HEK293 (cell line): Measurements from ENCODE around the gene SAFB.

Experiments
- HOXA7 ChIP-seq: sonication (generic); formaldehyde crosslinking; IDR thresholded peaks from 2 replicates; pipeline ENCODE4 v1.8.1; 2022; ENCODE audit warnings: missing genetic modification reagents, borderline replicate concordance
- HOXD13 ChIP-seq: sonication (generic); formaldehyde crosslinking; IDR thresholded peaks from 2 replicates; pipeline ENCODE4 v1.8.0; 2022; ENCODE audit warnings: missing genetic modification reagents, borderline replicate concordance
- SCRT1 ChIP-seq: fragments of 450-650 bp; formaldehyde crosslinking; IDR thresholded peaks from 2 replicates; pipeline ENCODE4 v1.5.1; 2016; ENCODE audit warnings: missing biosample characterization, missing genetic modification characterization, borderline replicate concordance
- WT1 ChIP-seq: fragments of 450-650 bp; formaldehyde crosslinking; IDR thresholded peaks from 2 replicates; pipeline ENCODE4 v1.5.1; 2016; ENCODE audit warnings: missing biosample characterization, missing genetic modification characterization
- YY2 ChIP-seq: fragments of 450-650 bp; formaldehyde crosslinking; IDR thresholded peaks from 2 replicates; pipeline ENCODE4 v1.5.1; 2016; ENCODE audit warnings: missing biosample characterization, missing genetic modification characterization
- ZNF157 ChIP-seq: fragments of 450-650 bp; formaldehyde crosslinking; IDR thresholded peaks from 2 replicates; pipeline ENCODE4 v1.5.1; 2016; ENCODE audit warnings: missing biosample characterization, missing genetic modification characterization
- ZNF19 ChIP-seq: fragments of 450-650 bp; formaldehyde crosslinking; IDR thresholded peaks from 2 replicates; pipeline ENCODE4; 2016; ENCODE audit warnings: missing biosample characterization, missing genetic modification characterization, low read depth
- ZNF214 ChIP-seq: fragments of 450-650 bp; formaldehyde crosslinking; IDR thresholded peaks from 2 replicates; pipeline ENCODE4 v1.5.1; 2017; ENCODE audit warnings: missing biosample characterization, mild to moderate bottlenecking, missing genetic modification characterization, borderline replicate concordance
- ZNF223 ChIP-seq: fragments of 450-650 bp; formaldehyde crosslinking; IDR thresholded peaks from 2 replicates; pipeline ENCODE4 v1.5.1; 2016; ENCODE audit warnings: missing biosample characterization, missing genetic modification characterization
- ZNF248 ChIP-seq: fragments of 450-650 bp; formaldehyde crosslinking; IDR thresholded peaks from 2 replicates; pipeline ENCODE4 v1.5.1; 2017; ENCODE audit warnings: missing biosample characterization, missing genetic modification characterization
- ZNF341 ChIP-seq: fragments of 450-650 bp; formaldehyde crosslinking; IDR thresholded peaks from 2 replicates; pipeline ENCODE4; 2016; ENCODE audit warnings: low read depth, missing biosample characterization, missing genetic modification characterization
- ZNF544 ChIP-seq: fragments of 450-650 bp; formaldehyde crosslinking; IDR thresholded peaks from 2 replicates; pipeline ENCODE4 v1.5.0; 2017; ENCODE audit warnings: missing biosample characterization, missing genetic modification characterization
- ZNF560 ChIP-seq: fragments of 450-650 bp; formaldehyde crosslinking; IDR thresholded peaks from 2 replicates; pipeline ENCODE4 v1.5.1; 2017; ENCODE audit warnings: missing biosample characterization, missing genetic modification characterization, borderline replicate concordance
- ZNF701 ChIP-seq: fragments of 450-650 bp; formaldehyde crosslinking; IDR thresholded peaks from 2 replicates; pipeline ENCODE4 v1.5.1; 2016; ENCODE audit warnings: missing biosample characterization, missing genetic modification characterization
- ZNF707 ChIP-seq: fragments of 450-650 bp; formaldehyde crosslinking; IDR thresholded peaks from 2 replicates; pipeline ENCODE4 v1.5.1; 2016; ENCODE audit warnings: missing biosample characterization, missing genetic modification characterization
- ZNF791 ChIP-seq: fragments of 450-650 bp; formaldehyde crosslinking; IDR thresholded peaks from 2 replicates; pipeline ENCODE4 v1.5.1; 2016; ENCODE audit warnings: missing biosample characterization, missing genetic modification characterization
- TF ChIP-seq, protein P1 (sequence below): fragments of 450-650 bp; IDR thresholded peaks from 2 replicates; pipeline ENCODE4 v1.5.1; 2018; ENCODE audit warnings: missing biosample characterization, mild to moderate bottlenecking, missing genetic modification characterization
- TF ChIP-seq, protein P2 (sequence below): fragments of 450-650 bp; formaldehyde crosslinking; IDR thresholded peaks from 2 replicates; pipeline ENCODE4 v1.5.1; 2016; ENCODE audit warnings: missing biosample characterization, missing genetic modification characterization
- TF ChIP-seq, protein P3 (sequence below): fragments of 450-650 bp; formaldehyde crosslinking; IDR thresholded peaks from 2 replicates; pipeline ENCODE4 v1.5.1; 2016; ENCODE audit warnings: missing biosample characterization, missing genetic modification characterization, borderline replicate concordance
- TF ChIP-seq, protein P4 (sequence below): fragments of 450-650 bp; formaldehyde crosslinking; IDR thresholded peaks from 2 replicates; pipeline ENCODE4 v1.5.1; 2016; ENCODE audit warnings: missing biosample characterization, missing genetic modification characterization
- TF ChIP-seq, protein P5 (sequence below): fragments of 450-650 bp; formaldehyde crosslinking; IDR thresholded peaks from 2 replicates; pipeline ENCODE4 v1.5.1; 2017; ENCODE audit warnings: missing biosample characterization, missing genetic modification characterization
- TF ChIP-seq, protein P6 (sequence below): fragments of 450-650 bp; formaldehyde crosslinking; IDR thresholded peaks from 2 replicates; pipeline ENCODE4 v1.5.1; 2016; ENCODE audit warnings: missing biosample characterization, missing genetic modification characterization

The SAFB gene

DNA sequence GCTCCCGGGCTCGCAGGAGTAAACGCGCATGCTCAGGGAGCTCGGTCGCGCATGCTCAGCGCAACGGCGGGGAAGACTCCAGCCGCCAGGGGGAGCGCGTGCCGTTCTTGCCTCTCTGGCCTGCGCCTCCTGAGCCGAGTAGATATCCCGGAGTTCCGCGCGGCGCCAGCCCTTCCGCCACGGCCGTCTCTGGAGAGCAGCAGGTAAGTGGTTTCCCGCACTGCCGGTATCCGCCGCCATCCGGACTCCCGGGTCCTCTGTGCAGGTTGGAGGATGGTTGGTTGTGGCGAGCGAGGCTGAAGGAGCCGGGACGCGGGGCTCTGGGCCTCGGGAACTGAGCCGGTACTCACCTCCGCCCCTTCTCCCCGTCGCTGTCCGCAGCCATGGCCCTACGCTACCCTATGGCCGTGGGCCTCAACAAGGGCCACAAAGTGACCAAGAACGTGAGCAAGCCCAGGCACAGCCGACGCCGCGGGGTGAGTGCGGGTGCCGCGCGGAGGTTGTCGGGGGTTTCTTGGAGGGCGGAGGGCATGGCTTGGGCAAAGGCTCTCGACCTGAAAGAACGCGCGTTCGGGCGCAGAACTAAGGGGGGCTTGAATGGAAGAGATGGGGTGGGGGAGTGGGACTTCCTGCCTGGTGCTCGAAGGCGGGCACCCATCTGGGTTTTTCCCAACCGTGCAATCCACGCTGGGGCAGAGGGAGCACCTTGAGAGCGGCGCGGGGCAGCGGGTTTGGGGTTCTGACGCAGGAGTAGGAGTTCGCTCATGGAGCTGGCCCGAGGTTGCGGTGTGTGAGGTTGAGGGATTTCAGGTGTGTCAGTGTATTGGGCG lies 67.5 kb downstream of the SAFB start, which contains the start of gene RPL36 (continued):
- TF ChIP-seq, protein P1, sequence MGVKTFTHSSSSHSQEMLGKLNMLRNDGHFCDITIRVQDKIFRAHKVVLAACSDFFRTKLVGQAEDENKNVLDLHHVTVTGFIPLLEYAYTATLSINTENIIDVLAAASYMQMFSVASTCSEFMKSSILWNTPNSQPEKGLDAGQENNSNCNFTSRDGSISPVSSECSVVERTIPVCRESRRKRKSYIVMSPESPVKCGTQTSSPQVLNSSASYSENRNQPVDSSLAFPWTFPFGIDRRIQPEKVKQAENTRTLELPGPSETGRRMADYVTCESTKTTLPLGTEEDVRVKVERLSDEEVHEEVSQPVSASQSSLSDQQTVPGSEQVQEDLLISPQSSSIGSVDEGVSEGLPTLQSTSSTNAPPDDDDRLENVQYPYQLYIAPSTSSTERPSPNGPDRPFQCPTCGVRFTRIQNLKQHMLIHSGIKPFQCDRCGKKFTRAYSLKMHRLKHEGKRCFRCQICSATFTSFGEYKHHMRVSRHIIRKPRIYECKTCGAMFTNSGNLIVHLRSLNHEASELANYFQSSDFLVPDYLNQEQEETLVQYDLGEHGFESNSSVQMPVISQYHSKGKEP: 0 out of 2 replicates have a peak, but pooled peaks have one; percentile 16
- TF ChIP-seq HOXA7: no peak
- no peak for TF ChIP-seq ZNF19 (tag by site-specific recombination)
- no peak for TF ChIP-seq HOXD13 (CRISPR knock-in tag)
- TF ChIP-seq, protein P2, sequence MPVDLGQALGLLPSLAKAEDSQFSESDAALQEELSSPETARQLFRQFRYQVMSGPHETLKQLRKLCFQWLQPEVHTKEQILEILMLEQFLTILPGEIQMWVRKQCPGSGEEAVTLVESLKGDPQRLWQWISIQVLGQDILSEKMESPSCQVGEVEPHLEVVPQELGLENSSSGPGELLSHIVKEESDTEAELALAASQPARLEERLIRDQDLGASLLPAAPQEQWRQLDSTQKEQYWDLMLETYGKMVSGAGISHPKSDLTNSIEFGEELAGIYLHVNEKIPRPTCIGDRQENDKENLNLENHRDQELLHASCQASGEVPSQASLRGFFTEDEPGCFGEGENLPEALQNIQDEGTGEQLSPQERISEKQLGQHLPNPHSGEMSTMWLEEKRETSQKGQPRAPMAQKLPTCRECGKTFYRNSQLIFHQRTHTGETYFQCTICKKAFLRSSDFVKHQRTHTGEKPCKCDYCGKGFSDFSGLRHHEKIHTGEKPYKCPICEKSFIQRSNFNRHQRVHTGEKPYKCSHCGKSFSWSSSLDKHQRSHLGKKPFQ (tag by site-specific recombination): 0 out of 2 replicates have a peak, but pooled peaks have one; percentile 36
- no peak for TF ChIP-seq ZNF544 (tag by site-specific recombination)
- TF ChIP-seq, protein P3, sequence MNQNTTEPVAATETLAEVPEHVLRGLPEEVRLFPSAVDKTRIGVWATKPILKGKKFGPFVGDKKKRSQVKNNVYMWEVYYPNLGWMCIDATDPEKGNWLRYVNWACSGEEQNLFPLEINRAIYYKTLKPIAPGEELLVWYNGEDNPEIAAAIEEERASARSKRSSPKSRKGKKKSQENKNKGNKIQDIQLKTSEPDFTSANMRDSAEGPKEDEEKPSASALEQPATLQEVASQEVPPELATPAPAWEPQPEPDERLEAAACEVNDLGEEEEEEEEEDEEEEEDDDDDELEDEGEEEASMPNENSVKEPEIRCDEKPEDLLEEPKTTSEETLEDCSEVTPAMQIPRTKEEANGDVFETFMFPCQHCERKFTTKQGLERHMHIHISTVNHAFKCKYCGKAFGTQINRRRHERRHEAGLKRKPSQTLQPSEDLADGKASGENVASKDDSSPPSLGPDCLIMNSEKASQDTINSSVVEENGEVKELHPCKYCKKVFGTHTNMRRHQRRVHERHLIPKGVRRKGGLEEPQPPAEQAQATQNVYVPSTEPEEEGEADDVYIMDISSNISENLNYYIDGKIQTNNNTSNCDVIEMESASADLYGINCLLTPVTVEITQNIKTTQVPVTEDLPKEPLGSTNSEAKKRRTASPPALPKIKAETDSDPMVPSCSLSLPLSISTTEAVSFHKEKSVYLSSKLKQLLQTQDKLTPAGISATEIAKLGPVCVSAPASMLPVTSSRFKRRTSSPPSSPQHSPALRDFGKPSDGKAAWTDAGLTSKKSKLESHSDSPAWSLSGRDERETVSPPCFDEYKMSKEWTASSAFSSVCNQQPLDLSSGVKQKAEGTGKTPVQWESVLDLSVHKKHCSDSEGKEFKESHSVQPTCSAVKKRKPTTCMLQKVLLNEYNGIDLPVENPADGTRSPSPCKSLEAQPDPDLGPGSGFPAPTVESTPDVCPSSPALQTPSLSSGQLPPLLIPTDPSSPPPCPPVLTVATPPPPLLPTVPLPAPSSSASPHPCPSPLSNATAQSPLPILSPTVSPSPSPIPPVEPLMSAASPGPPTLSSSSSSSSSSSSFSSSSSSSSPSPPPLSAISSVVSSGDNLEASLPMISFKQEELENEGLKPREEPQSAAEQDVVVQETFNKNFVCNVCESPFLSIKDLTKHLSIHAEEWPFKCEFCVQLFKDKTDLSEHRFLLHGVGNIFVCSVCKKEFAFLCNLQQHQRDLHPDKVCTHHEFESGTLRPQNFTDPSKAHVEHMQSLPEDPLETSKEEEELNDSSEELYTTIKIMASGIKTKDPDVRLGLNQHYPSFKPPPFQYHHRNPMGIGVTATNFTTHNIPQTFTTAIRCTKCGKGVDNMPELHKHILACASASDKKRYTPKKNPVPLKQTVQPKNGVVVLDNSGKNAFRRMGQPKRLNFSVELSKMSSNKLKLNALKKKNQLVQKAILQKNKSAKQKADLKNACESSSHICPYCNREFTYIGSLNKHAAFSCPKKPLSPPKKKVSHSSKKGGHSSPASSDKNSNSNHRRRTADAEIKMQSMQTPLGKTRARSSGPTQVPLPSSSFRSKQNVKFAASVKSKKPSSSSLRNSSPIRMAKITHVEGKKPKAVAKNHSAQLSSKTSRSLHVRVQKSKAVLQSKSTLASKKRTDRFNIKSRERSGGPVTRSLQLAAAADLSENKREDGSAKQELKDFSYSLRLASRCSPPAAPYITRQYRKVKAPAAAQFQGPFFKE (tag by site-specific recombination): 0 out of 2 replicates have a peak, but pooled peaks have one; percentile 78
- TF ChIP-seq, protein P4, sequence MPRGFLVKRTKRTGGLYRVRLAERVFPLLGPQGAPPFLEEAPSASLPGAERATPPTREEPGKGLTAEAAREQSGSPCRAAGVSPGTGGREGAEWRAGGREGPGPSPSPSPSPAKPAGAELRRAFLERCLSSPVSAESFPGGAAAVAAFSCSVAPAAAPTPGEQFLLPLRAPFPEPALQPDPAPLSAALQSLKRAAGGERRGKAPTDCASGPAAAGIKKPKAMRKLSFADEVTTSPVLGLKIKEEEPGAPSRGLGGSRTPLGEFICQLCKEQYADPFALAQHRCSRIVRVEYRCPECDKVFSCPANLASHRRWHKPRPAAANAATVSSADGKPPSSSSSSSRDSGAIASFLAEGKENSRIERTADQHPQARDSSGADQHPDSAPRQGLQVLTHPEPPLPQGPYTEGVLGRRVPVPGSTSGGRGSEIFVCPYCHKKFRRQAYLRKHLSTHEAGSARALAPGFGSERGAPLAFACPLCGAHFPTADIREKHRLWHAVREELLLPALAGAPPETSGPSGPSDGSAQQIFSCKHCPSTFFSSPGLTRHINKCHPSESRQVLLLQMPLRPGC (tag by site-specific recombination): peak; percentile 63; the same call in 1 of the 2 replicates
- TF ChIP-seq WT1 (tag by site-specific recombination): no peak
- no peak for TF ChIP-seq ZNF157 (tag by site-specific recombination)
- peak; percentile 58 for TF ChIP-seq ZNF341
- TF ChIP-seq SCRT1 (tag by site-specific recombination): no peak
- TF ChIP-seq ZNF707: no peak
- no peak for TF ChIP-seq ZNF560
- TF ChIP-seq, protein P5, sequence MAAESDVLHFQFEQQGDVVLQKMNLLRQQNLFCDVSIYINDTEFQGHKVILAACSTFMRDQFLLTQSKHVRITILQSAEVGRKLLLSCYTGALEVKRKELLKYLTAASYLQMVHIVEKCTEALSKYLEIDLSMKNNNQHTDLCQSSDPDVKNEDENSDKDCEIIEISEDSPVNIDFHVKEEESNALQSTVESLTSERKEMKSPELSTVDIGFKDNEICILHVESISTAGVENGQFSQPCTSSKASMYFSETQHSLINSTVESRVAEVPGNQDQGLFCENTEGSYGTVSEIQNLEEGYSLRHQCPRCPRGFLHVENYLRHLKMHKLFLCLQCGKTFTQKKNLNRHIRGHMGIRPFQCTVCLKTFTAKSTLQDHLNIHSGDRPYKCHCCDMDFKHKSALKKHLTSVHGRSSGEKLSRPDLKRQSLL (tag by site-specific recombination): no peak
- no peak for TF ChIP-seq ZNF223 (tag by site-specific recombination)
- no peak for TF ChIP-seq ZNF701 (tag by site-specific recombination)
- TF ChIP-seq ZNF214 (tag by site-specific recombination): no peak
- TF ChIP-seq YY2 (tag by site-specific recombination): peak; percentile 68; the same call in 1 of the 2 replicates
- TF ChIP-seq, protein P6, sequence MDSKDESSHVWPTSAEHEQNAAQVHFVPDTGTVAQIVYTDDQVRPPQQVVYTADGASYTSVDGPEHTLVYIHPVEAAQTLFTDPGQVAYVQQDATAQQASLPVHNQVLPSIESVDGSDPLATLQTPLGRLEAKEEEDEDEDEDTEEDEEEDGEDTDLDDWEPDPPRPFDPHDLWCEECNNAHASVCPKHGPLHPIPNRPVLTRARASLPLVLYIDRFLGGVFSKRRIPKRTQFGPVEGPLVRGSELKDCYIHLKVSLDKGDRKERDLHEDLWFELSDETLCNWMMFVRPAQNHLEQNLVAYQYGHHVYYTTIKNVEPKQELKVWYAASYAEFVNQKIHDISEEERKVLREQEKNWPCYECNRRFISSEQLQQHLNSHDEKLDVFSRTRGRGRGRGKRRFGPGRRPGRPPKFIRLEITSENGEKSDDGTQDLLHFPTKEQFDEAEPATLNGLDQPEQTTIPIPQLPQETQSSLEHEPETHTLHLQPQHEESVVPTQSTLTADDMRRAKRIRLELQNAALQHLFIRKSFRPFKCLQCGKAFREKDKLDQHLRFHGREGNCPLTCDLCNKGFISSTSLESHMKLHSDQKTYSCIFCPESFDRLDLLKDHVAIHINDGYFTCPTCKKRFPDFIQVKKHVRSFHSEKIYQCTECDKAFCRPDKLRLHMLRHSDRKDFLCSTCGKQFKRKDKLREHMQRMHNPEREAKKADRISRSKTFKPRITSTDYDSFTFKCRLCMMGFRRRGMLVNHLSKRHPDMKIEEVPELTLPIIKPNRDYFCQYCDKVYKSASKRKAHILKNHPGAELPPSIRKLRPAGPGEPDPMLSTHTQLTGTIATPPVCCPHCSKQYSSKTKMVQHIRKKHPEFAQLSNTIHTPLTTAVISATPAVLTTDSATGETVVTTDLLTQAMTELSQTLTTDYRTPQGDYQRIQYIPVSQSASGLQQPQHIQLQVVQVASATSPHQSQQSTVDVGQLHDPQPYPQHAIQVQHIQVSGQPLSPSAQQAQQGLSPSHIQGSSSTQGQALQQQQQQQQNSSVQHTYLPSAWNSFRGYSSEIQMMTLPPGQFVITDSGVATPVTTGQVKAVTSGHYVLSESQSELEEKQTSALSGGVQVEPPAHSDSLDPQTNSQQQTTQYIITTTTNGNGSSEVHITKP (tag by site-specific recombination): no peak
- TF ChIP-seq ZNF791 (tag by site-specific recombination): no peak
- no peak for TF ChIP-seq ZNF248 (tag by site-specific recombination)
